Esophagus (tissue), 2 donors: ENCODE data around the gene PNLDC1. TPM values are rescaled to one million over a fixed set of nuclear protein-coding genes. Genes with fewer than 3 reads are reported as not detected.
"Not testable (repeated sequence)": the region's sequence is repeated elsewhere in the genome, so short reads cannot be mapped to it uniquely, and the experiment has no call there.

Source experiments
- H3K27ac ChIP-seq, 2 donors: one replicate each; pipeline ENCODE4 v1.5.1; 2013; ENCODE audit warnings: low read depth in 2 of 2, mild to moderate bottlenecking in 2 of 2, inconsistent platforms in 1 of 2, low read length in 1 of 2, moderate library complexity in 1 of 2
- H3K27me3 ChIP-seq, 2 donors: one replicate each; pipeline ENCODE4 v1.6.1; 2013; ENCODE audit warnings: low read length in 2 of 2, control low read depth in 1 of 2, mild to moderate bottlenecking in 1 of 2; ENCODE audit not compliant: insufficient read depth in 2 of 2, control insufficient read depth in 1 of 2
- H3K36me3 ChIP-seq, 2 donors: one replicate each; pipeline ENCODE4 v1.6.1; 2013; ENCODE audit warnings: low read length in 1 of 2; ENCODE audit not compliant: control insufficient read depth in 2 of 2, insufficient read depth in 2 of 2
- H3K4me1 ChIP-seq, 2 donors: one replicate each; pipeline ENCODE4 v1.6.1; 2013; ENCODE audit warnings: low read length in 1 of 2; ENCODE audit not compliant: control insufficient read depth in 2 of 2, insufficient read depth in 2 of 2
- H3K4me3 ChIP-seq, 2 donors: one replicate each; pipeline ENCODE4 v1.5.1; 2013; ENCODE audit warnings: low read length in 2 of 2, mild to moderate bottlenecking in 2 of 2, low read depth in 1 of 2, moderate library complexity in 1 of 2
- H3K9me3 ChIP-seq, 2 donors: one replicate each; pipeline ENCODE4 v1.6.1; 2013; ENCODE audit warnings: mild to moderate bottlenecking in 2 of 2, low read depth in 1 of 2, low read length in 1 of 2, moderate library complexity in 1 of 2; ENCODE audit not compliant: control insufficient read depth in 2 of 2, insufficient read depth in 1 of 2
- WGBS, 2 donors: extraction: QIAGEN DNeasy Blood & Tissue Kit; methylation state at CpG; one replicate each; pipeline ENCODE4 v1.1.7; 2013; 5-methylcytosine and 5-hydroxymethylcytosine counted together
- polyA plus RNA-seq, 2 donors: library from polyadenylated mRNA; stranded (reverse); fragments of 200-250 nt; gene quantifications; one replicate each; pipeline ENCODE4 v1.2.3, GENCODE V29; 2013
- donor health status: healthy with polysubstance abuse.
- donor health status: Bipolar disorder and iron deficiency.

The PNLDC1 gene
- polyA plus RNA-seq, 2 donors, result 0.02 to 0.20 TPM

DNA sequence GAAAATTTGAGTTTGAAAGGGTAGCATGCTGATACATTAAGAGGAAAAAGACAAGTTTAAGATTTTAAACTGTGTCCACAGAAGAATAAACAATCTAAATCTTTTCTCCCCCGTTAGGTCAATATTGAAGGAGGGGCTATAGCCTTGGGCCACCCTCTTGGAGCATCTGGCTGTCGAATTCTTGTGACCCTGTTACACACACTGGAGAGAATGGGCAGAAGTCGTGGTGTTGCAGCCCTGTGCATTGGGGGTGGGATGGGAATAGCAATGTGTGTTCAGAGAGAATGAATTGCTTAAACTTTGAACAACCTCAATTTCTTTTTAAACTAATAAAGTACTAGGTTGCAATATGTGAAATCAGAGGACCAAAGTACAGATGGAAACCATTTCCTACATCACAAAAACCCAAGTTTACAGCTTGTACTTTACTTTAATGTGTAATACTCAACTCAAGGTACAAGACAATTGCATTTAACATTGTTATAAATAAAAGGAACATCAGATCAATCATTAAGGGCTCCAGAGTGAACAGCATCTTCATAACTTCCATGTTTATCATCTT, 21.5 kb upstream of the PNLDC1 start:
- 57 to 62% methylated on average over 3 of the region's 3 CpGs for WGBS, 2 donors
- no peaks in the 10 kb centered on the region for H3K4me1 ChIP-seq
- peaks cover 14 to 20% of the 10 kb centered on the region in 2 donors for H3K36me3 ChIP-seq
- no peaks in the 10 kb centered on the region for H3K9me3 ChIP-seq
- no peak overlapping the region for H3K4me3 ChIP-seq
- no peaks in the 10 kb centered on the region for H3K27me3 ChIP-seq
- no peak overlapping the region for H3K27ac ChIP-seq

DNA sequence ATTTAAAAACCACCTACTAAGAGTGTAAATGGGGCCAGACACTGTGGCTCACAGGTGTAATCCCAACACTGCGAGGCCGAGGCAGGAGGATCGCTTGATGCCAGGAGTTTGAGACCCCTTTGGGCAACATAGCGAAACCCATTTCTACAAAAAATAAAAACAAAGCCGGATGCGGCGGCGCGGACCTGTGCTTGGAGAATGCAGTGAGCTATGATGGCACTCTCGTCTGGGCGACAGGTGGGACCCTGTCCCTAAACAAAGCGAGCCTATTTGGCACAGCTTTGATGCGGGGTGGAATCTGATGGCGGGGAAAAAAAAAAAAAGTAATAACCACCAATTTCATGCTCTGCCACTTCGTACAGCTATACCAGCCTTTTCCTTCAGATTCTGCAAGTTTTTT, 11.8 kb upstream of the PNLDC1 start:
- peak overlapping the region; percentile 66 to 85 for H3K27ac ChIP-seq
- H3K9me3 ChIP-seq, result no peaks in the 10 kb centered on the region
- H3K27me3 ChIP-seq, result no peaks in the 10 kb centered on the region
- peaks cover 4% of the 10 kb centered on the region in 2 donors for H3K36me3 ChIP-seq
- H3K4me3 ChIP-seq, result peak overlapping the region; percentile 87
- no peaks in the 10 kb centered on the region for H3K4me1 ChIP-seq
- WGBS, 2 donors, result 19 to 26% methylated on average over 15 of the region's 15 CpGs

DNA sequence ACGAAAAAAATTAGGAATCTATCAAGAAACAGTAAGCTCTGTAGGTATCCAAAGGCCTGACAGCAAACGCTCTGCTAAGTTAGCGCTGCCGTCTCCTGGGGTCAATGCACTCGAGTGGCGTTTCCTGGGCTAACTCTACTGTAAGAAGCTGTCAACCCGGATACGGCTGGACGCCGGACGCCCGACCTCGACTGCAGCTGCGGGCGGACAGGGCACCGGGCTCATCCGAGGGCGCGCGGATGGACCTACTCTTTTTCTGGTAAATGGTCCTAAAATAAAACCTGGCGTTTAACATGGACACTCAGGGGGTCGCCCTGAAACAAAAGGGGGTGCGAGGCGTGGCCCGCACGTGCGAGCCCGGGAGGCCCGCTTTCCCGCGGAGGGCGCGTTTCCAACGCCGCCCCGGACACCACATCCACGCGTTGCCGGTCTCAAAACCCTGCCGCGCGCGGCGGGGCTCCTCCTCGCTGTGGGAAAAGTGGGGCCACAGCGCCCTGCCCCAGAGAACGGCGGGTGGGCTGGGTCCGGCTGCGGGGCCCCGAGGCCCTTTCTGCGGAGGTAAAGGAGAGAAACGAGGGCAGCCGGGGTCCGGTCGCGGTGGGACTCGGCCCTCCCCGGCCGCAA, 11.2 kb upstream of the PNLDC1 start:
- Histone ChIP-seq H3K9me3 (no peaks in the 10 kb centered on the region), H3K27ac (peak overlapping the region; percentile 85 to 94), H3K4me3 (peak overlapping the region; percentile 87), H3K27me3 (no peaks in the 10 kb centered on the region), H3K4me1 (no peaks in the 10 kb centered on the region), H3K36me3 (peaks cover 4% of the 10 kb centered on the region in 2 donors)
- 0 to 1% methylated on average over 57 to 60 of the region's 60 CpGs for WGBS, 2 donors

DNA sequence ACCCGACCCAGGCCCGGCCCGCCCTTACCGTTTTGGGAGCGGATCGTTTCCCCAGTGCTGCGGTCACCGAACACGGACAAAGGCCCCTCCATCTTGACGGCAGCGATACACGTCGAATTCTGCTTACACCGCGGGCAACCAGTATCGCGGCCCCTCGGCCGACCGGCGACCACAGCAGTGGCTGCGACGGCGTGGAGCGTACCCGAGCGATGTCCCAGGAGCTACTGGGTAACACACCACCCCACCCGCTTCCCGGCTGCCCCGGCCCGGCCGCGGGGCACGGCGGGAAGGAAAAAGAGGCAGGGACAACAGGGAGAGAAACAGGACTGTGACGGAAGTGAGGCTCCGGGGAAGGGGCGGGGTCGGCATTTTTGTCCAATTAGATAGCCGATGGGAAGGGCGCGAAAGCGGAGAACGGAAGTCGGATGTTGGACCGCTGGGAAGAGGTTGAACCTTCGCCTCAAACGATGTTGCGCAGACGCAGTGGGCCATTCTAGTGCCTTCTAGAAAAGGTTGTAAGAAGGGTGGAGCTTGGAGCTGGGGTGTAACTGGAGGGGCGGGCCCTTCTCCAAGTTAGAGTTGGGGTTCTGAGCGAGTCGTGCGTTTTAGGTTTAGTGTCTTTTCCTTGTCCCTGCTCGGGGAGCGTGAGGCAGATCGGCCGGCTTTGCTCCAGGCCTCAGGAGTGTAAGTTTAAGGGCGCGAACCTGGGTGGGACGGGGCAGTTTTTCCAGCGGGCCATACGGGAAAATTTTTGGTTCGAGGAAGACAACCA, 10.5 kb upstream of the PNLDC1 start, which contains the start of gene TCP1:
Gene TCP1, minus strand, starts transcription at position 226 of the 772 bp plus-strand sequence. Its CDS starts 134 bp downstream, at position 92.
- Histone ChIP-seq H3K27me3 (no peaks in the 10 kb centered on the region), H3K9me3 (no peaks in the 10 kb centered on the region), H3K27ac (peak within 1 kb of the TSS; percentile 98 to 100), H3K36me3 (peaks cover 3 to 4% of the 10 kb centered on the region in 2 donors), H3K4me1 (no peaks in the 10 kb centered on the region), H3K4me3 (peak within 1 kb of the TSS; percentile 87 to 93)
- 0% methylated on average over 64 of the region's 64 CpGs for WGBS, 2 donors

DNA sequence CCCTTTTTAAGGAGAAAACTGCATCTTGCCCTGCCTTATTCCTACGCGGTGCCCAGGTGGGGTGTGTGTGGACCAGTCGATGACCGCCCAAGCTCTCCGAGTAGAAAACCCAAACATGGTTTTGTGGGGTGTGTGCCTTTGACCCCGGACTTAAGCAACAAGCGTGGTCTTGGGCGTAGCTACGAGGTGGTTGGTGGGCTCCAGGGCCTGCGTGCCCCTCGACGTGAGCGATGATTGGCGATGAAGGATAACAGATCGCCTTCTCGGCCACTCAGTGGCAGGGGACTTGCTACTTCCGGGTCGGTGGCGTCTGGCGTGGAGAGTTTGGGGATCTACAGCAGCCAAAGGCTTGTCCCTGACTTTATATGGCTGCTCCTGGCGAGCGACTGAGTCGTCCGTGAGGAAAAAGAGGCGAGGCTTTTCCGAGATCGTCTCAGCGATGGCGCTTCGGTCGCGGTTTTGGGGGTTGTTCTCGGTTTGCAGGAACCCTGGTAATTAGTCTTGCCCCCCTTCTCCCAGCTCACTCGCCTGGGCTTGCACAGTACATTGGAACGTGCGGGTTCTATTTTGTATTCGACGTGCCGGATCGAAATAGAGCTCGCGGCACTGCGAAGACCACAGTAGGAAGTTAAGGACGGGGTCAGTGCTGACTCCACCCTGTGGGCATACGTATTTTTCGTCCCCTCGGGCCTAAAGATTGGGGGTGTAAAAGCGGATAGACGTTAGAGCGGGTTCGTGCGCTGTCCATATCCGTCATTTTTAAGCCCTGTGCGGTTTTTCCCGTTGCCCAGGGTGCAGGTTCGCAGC, 9.7 kb upstream of the PNLDC1 start, which contains the start of gene MRPL18:
Gene MRPL18, plus strand, starts transcription at position 319 of the 807 bp plus-strand sequence. Its CDS starts 121 bp downstream, at position 440.
- Histone ChIP-seq H3K4me1 (no peaks in the 10 kb centered on the region), H3K36me3 (no peaks in the 10 kb centered on the region)
- 0% methylated on average over 54 to 56 of the region's 56 CpGs for whole genome bisulfite sequencing, 2 donors

DNA sequence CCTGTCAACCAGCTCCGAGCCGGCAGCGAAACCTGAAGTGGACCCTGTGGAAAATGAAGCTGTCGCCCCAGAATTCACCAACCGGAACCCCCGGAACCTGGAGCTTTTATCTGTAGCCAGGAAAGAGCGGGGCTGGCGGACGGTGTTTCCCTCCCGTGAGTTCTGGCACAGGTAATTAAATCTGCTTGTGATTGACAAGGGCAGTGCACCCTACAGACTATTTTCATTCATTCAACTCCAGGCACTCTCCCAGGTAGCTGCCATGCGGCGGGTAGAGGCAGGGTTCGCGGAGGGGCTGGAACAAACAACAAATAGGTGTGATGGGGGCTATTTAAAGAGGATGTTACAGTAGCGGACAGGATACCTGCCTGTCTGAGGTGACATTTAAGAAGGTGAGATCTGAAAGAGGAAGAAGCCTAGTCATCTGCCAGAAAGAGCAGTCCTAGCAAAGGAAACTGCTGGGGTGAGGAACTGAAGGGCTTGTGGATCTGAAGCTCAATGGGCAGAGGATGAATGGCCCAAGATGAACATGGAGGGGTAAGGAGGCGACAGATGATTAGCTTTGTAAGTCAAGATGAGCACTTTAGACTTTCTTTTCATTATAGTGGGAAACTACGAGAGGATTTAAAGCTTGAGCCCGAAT, 9.0 kb upstream of the PNLDC1 start:
- 12 to 13% methylated on average over 18 of the region's 18 CpGs for WGBS, 2 donors
- Histone ChIP-seq H3K27ac (peak overlapping the region; percentile 98 to 100), H3K4me1 (no peaks in the 10 kb centered on the region)

More for the DNA sequence above, 9.7 kb upstream of the PNLDC1 start, which contains the start of gene MRPL18:
- no peaks in the 10 kb centered on the region for H3K9me3 ChIP-seq
- H3K27me3 ChIP-seq, result no peaks in the 10 kb centered on the region
- H3K27ac ChIP-seq, result peak within 1 kb of the TSS; percentile 98 to 100
- peak within 1 kb of the TSS; percentile 87 to 93 for H3K4me3 ChIP-seq

DNA sequence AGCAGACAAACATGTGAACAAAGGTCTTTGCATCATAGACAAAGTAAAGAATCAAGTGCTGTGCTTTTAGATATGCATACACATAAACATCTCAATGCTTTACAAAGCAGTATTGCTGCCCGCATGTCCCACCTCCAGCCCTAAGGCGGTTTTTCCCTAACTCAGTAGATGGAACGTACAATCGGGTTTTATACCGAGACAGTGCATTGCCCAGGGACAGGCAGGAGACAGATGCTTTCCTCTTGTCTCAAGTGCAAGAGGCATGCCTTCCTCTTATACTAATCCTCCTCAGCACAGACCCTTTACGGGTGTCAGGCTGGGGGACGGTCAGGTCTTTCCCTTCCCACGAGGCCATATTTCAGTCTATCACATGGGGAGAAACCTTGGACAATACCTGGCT, 5.1 kb upstream of the PNLDC1 start:
- H3K9me3 ChIP-seq, H3K27ac ChIP-seq, H3K36me3 ChIP-seq, H3K4me3 ChIP-seq, H3K4me1 ChIP-seq, H3K27me3 ChIP-seq: not testable (repeated sequence)
- WGBS, 2 donors, result 60 to 83% methylated on average over 8 of the region's 8 CpGs

More for the DNA sequence above, 9.0 kb upstream of the PNLDC1 start:
- H3K9me3 ChIP-seq, result no peaks in the 10 kb centered on the region
- H3K36me3 ChIP-seq, result no peaks in the 10 kb centered on the region
- no peaks in the 10 kb centered on the region for H3K27me3 ChIP-seq
- H3K4me3 ChIP-seq, result peak overlapping the region; percentile 67 to 93

DNA sequence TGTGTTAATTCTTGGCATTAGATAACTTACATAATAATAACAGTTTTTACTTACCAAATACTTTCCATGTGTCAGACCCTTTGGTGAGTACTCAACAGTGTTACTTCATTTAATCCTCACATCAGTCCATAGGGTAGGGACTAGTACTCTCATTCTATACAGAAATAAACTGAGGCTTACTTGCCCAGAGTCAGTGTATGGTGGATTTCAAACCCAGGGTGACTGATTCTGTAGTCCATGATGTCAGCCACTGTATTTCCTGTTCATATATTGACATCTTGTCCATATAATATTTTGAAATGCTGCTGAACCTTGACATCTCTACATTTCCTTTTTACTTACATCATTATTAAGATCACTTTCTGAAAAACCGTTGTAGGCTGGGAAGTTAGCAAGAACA, 2.5 kb upstream of the PNLDC1 start:
- no peak overlapping the region for H3K27ac ChIP-seq
- no peaks in the 10 kb centered on the region for H3K4me1 ChIP-seq
- peaks cover 7 to 10% of the 10 kb centered on the region in 2 donors for H3K36me3 ChIP-seq
- H3K9me3 ChIP-seq, result no peaks in the 10 kb centered on the region
- WGBS, 2 donors, result 36 to 49% methylated on average over 1 of the region's 1 CpG
- H3K27me3 ChIP-seq, result no peaks in the 10 kb centered on the region
- no peak overlapping the region for H3K4me3 ChIP-seq

DNA sequence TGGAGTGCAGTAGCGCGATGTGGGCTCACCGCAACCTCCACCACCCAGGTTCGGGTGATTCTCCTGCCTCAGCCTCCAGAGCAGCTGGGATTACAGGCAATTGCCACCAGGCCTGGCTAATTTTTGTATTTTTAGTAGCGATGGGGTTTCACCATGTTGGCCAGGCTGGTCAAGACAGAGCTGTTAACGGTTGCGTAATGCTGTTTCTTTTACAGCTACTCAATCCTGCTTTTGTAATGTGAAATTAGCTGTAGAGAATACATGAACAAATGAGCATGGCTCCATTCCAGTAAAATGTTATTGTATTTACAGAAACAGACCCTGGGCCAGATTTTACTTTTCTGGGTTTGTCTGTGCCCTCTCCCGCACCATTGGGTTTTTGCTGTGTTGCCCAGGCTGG, 1.9 kb downstream of the PNLDC1 start:
- no peaks in the 10 kb centered on the region for H3K27me3 ChIP-seq
- H3K27ac ChIP-seq, result no peak overlapping the region
- H3K4me1 ChIP-seq, result no peaks in the 10 kb centered on the region
- H3K36me3 ChIP-seq, result peaks cover 6 to 7% of the 10 kb centered on the region in 2 donors
- no peaks in the 10 kb centered on the region for H3K9me3 ChIP-seq
- WGBS, 2 donors, result 83 to 85% methylated on average over 8 of the region's 8 CpGs
- H3K4me3 ChIP-seq, result no peak overlapping the region
